Stimulated activated CD8-positive, alpha-beta memory T cell treated with anti-CD3 and anti-CD28 coated beads, Interleukin-15, amount 100 ng/mL, for 4 hours (primary cell): ENCODE results near the gene GBP5.
A peak's percentile ranks its signal among the peaks of the same experiment; 100 is the strongest.
"Not testable (repeated sequence)": the region's sequence is repeated elsewhere in the genome, so short reads cannot be mapped to it uniquely, and the experiment has no call there.

Experiments
- DNase-seq, 2 donors: peaks; one replicate each; pipeline ENCODE4 v3.0.0-alpha.2; 2020; ENCODE audit warnings: low read depth in 2 of 2

Gene GBP5

GRCh38 chr1:89280766-89281165, 8.1 kb upstream of the GBP5 start:
- no peak for DNase-seq

DNA sequence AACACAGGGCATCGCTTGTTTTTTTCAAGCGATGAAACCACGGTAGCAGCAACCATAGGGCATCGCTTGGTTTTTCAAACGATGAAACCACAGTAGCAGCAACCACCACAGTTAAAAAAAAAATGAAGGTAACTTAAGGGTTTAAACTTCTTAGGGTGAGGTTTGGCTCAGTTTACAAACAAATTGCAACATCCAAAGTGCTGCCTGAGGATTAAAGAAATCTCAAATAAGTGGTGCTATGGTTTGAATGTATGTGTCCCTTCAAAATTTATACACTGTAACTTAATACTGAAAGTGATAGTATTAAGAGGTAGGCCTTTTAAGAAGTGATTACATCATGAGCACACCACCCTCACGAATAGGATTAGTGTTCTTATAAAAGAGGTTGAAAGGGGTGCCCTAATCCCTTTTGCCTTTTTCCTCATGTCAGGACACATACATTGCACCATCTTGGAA, 6.4 kb upstream of the GBP5 start:
- DNase-seq: no peak

DNA sequence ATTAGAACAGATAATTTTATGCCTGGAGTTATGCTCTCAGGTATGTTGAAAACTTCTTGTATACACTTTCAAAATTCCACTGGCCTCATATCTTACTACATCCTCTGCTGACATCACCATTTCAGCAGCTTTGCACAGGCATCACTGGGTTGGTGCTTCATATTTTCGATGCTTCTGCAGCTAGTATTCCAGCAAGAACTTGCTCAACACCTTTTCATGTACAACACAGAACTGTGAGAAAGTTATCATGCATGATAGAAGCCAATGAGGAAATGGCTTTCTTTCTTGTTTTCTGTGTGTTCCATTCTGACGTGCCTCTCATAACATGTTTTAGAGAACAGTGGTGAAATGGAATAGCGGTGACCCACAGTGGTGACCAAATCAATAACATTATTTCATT, 5.1 kb upstream of the GBP5 start:
- no peak for DNase-seq

- DNase-seq: no peak
Observed at GRCh38 chr1:89276690-89277089, 4.0 kb upstream of the GBP5 start.

GRCh38 chr1:89274411-89274857, 1.8 kb upstream of the GBP5 start:
- DNase-seq: no peak

GRCh38 chr1:89273324-89273778, 691 bp upstream of the GBP5 start:
- DNase-seq: no peak

DNA sequence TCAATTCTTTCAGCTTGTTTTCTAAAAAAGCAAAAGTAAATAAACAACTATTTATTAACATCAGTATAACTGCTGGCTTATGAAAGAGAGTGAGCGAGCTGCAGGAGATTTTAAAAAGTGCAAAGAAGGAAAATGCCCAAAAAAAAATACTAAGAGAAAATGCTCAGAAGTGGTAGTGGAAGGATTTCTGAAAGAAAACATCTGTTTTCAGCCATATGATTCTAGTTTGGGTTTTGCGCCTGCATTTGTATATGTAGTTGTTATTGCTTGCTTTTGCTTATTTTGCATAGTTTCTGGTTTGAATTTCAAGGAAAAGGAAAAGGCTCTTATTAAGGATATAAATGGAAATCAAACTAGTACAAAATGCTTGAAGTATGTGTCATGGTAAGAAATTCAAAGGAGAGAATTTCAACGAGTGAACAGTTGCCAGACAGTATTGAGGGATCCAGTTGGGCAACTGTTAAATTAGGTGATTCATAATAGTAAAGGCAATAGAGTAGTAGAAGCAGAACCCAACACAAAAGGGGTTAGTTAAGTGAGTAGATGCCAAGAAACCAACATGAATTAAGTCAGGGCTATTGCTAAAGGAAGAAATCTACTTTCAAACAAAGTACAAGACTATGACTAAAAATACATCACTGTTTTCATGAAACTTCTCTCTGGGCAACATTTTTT, 1.2 kb downstream of the GBP5 start:
- no peak for DNase-seq

DNA sequence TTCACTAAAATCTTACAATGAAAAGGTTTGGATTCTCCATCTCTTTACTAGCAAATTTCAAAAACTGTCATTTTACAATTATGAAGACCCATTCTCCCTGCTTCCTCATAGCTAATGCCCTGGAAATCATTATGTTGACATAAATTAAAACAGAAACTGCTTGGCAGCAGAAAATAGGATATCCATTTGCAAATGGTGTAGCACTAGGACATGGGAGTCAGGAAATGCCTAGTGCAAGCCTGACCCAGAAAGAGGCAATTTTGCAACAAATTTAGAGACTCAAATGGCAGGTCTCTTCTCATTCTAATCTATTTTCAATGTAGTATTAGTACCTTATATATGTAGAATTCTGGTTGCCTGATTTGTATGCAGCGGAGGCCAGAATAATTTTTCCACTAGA, 2.2 kb downstream of the GBP5 start:
- DNase-seq: no peak

DNA sequence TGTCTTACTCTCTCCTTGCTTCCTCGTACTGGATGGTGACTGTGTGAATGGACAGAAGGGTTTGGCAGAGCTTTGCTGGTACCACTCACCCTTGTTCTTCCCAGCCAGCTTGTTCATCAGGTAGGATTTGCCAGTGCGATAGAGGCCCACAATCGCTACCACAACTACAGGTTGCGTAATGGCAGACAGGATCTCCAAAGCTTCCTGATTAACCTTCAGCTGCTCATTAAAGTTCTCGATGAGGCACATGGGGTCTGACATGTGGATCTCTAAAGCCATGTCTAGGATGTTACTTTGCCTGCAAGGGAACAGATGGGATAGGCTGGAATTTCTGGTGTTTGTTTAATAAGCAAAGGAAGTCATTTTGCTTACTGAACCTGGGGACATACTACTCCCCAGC, 3.4 kb downstream of the GBP5 start:
- DNase-seq: no peak

DNA sequence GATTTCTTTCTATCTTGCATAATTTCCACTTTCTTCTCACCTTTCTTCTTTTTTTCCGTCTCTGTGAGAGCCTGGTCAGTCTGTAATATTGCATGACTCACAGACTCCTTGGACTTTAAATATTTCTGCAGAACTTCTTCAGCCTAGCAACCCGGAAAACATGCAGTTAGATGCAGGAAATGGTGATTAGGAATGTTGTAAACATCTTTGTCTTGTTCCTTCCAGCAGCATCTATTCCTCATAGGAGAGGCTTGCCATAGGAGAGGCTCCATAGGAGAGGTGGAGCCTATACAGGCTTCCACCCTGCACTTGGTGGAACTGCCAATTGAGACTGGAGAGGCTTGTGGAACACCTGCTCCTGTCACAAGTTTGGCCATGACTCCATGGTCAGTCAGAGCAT, 10.0 kb downstream of the GBP5 start:
- no peak for DNase-seq

DNA sequence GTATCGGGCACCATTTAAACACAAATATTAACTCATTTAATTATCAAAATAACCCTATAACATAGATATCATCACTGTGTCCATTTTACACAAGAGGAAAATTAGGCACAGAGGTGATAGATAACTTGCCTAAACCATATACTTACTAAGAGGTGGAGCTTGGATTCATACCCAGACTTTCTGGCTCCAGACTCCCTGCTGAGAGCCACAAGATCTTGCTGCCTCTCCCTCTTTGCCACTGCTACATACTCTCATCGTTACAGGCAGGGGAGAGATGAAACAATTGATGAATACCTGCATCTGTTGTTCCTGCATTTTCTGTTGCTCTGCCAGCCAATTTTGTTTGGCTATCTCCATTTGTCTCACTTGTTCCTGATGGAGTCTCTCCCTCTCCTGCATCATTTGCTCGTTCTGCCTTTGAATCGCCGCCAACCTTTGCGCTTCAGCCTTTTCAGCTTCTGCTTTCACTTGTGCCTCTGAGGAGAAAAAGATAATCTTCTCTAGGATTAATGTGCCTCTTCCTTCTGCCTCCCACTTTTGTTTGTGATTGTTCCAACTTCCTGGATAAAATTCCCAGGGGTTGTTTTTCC, 10.6 kb downstream of the GBP5 start:
- no peak for DNase-seq

GRCh38 chr1:89260566-89261255, 11.9 kb downstream of the GBP5 start:
- no peak for DNase-seq

- DNase-seq: no peak
Observed at GRCh38 chr1:89260042-89260441, 12.6 kb downstream of the GBP5 start.

DNA sequence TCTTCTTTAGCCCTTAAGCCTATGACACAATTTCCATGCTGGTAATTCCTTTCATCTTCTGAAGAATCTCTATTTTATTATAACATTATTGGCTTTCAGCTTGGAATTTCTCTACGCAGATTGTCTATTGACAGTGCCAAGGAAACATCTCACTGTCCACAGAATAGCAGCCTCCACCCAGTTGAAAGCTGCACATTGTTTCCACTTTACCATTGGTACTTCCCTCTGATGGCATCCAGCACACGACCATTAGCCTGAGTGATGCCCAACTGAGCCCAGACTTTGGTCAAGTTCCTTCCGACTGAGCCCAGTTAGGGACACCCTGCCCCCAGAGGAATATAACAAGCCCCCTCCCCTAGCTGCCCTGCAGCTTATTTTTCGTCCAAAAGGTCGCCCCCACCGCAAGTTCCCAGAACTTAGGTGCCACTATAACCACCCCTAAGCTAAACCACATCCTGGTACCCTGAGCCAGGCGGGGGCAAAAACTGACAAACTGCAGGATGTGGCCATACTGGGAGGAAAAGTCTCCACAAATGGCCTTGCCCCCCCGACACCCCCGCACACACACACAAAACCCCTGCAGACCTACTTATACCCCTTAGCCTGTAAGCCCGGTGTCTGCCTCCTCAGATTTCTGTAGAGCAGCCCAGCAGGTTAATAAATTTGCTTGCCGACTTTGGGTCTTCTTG, 13.2 kb downstream of the GBP5 start:
- DNase-seq: peak in 1 of 2 donors; percentile 33

- DNase-seq: no peak
Observed at GRCh38 chr1:89257041-89257440, 15.6 kb downstream of the GBP5 start.

GRCh38 chr1:89255581-89255980, 17.1 kb downstream of the GBP5 start:
- DNase-seq: not testable (repeated sequence)

- no peak for DNase-seq
Observed at GRCh38 chr1:89254658-89255287, 17.9 kb downstream of the GBP5 start.

DNA sequence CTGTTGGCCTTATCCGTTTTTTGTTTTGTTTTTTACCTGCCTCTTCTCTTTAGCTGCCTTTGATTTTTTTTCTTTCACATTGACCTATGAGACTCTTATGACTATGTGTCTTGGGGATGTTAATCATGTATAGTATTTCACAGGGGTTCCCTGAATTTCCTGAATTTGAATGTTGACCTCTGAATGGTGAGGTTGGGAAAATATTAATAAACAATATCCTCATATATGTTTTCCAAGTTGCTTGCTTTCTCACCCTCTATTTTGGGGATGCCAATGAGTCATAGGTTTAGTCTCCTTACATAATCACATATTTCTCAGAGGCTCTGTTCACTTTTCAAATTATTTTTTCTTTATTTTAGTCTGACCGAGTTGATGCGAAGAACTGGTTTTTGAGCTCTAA, 29.6 kb downstream of the GBP5 start:
- DNase-seq: no peak
